GM21825 (cell line): ENCODE measurements around the gene MPPED1.

ENCODE experiments used
- ATAC-seq: cut with Tn5 transposase; IDR thresholded peaks from one replicate; pipeline ENCODE4 v1.9.1; 2021; ENCODE audit warnings: mild to moderate bottlenecking, moderate library complexity; ENCODE audit not compliant: unreplicated experiment

The MPPED1 gene, protein sequence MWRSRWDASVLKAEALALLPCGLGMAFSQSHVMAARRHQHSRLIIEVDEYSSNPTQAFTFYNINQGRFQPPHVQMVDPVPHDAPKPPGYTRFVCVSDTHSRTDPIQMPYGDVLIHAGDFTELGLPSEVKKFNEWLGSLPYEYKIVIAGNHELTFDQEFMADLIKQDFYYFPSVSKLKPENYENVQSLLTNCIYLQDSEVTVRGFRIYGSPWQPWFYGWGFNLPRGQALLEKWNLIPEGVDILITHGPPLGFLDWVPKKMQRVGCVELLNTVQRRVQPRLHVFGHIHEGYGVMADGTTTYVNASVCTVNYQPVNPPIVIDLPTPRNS

GRCh38 chr22:43411869-43412807, at the start of gene MPPED1:
MPPED1 (plus strand) TSS chr22:43412014; CDS start chr22:43424986, 12,972 bp downstream.
- ATAC-seq: no peak

GRCh38 chr22:43363315-43364168, 48.3 kb upstream of the MPPED1 start:
- no peak for ATAC-seq

- no peak for ATAC-seq
Measured at GRCh38 chr22:43364169-43364435, 47.7 kb upstream of the MPPED1 start.

DNA sequence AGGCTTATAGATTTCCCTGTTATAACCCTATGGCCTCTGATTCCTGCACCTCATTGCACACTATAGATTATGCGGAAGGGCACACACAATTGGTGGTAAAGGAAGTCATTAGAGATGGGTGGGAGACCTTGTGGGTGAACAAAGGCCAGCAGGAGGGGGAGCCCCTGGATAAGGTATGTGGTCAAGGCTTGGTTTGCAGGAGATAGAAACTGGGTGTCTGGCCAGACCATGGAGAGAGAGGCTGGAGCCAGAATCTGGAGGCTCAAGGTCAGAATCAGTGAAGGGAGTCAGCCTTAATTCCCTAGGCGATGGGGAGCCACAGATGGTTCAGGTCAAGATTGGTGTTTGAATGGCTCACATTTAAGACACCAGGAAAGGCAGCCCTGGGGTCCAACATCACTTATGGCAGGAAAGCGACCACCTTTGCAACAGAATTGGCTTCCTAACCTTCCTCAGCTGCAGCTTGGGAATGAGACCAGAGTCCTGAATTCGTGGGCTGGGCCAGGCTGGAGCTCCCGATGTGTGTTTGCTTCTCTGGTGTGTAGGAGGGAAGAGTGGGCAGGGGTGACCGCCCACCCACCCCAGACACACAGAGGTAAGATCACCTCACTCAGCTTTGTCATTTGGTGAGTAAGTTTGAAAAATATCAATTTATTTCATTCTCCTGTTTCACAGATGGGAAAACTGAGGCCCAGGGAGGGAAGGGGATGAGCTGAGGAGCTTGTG, 45.9 kb upstream of the MPPED1 start:
- ATAC-seq: no peak

- no peak for ATAC-seq
Measured at GRCh38 chr22:43370036-43370435, 41.8 kb upstream of the MPPED1 start.

DNA sequence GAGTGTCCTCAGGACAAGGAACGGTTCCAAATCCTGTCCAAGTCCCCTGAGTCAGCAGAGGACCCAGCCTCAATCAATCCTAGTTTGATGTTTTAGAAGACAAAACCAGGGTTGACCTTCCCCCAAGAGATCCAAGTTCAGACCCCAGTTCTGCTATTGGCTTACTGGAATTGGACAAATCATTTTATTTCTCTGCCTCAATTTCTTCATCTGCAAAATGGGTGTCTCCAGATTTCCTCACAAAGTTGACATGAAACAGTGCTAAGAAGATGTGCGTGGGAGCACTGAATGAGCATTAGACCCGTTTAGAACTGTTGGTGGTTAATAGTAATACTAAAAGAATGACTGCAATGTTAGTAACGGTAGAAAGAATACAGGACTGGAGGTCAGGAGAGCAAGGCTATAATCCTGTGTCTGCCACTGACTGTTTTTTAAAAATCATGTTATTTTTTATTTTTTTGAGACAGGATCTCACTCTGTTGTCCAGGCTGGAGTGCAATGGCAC, 35.8 kb upstream of the MPPED1 start:
- ATAC-seq: no peak

DNA sequence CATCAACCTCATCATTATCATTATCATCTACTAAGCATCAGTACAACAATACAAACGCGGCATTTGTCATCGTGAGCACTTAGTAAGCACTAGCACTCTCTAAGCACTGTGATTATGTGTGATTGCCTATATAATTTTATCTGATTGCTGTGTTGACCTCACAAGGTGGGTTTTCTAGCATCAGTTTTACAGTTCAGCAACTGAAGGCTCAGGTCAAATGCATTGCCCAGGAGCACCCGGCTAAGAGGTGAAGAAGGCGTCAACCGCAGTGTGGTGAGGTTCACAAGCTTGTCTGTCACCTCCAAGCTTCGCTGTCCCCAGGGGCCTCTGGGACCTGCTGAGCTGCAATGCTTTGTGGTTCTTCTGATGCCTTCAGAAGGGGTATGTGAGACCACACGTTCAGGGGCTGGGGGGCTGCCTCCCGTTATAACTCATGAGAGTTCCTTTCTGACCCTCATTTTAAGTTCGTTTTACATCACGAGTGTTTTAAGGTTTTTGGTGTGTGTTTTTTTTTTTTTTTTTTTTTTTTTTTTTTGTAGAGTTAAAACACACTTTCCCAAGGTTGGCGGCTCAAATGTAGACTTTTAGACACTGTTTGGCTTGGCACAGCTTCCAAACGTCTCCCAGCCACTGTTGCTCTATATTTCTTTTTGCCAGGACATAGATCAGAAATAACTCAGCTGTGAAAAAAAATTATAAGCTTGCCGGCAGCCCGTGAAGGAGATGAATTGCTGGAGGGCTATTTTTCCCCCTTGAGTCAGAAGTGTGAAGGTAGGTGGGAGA, 34.9 kb upstream of the MPPED1 start:
- no peak for ATAC-seq

DNA sequence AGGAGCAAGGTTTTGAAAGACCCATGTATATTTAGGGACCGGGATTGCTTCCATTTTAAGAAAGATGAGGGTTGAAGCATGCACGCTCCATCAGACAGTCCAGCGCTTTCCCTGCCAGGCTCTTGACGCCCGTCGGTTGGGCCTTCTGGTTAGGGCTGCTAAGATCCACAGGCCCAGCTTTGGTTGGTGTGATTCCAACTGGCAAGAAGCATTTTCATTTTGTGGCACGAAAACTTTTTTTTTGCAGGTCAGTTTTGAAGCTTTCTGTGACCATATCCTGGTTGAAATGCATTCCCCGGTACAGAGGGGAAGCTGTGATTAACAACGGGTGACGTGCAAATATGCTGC, 34.3 kb upstream of the MPPED1 start:
- no peak for ATAC-seq

GRCh38 chr22:43377896-43378704, 33.7 kb upstream of the MPPED1 start:
- ATAC-seq: no peak

DNA sequence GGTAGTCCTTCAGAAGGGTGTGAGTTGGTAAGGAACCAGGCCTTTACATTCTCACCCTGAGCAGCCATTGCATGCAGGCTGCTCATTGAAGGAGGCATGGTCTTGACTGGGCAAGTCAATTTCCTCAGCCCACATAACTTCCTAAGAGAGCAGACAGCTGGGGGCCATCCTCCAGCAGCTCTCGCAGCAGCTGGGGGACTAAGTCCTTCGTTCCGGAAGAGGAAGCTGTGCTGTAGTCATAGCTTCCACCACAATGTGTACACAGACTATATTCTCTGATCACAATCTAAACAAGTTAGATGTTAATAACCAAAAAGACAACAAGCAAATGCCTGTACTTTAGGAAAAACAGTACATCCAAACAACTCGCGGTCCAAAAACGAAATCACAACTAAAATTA, 30.1 kb upstream of the MPPED1 start:
- no peak for ATAC-seq

DNA sequence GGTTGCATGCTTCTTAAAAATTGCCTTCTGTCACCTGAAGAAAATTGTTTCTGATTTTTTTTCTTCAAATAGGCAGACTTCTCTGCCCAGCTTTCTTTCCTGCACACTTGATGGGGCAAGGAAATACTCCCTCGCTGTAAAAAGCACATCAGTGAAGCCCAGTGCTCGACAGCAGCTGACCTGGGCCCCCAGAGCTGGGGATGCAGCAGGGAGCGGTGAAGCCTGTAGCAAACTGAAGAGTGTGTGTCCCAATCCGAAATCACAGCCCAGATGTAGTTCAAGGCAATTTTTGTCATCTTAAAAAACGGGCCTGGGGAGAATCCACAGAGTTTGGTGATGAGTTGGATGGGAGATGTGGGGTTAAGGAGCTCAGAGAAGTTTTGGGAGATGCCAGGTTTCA, 27.0 kb upstream of the MPPED1 start:
- no peak for ATAC-seq

DNA sequence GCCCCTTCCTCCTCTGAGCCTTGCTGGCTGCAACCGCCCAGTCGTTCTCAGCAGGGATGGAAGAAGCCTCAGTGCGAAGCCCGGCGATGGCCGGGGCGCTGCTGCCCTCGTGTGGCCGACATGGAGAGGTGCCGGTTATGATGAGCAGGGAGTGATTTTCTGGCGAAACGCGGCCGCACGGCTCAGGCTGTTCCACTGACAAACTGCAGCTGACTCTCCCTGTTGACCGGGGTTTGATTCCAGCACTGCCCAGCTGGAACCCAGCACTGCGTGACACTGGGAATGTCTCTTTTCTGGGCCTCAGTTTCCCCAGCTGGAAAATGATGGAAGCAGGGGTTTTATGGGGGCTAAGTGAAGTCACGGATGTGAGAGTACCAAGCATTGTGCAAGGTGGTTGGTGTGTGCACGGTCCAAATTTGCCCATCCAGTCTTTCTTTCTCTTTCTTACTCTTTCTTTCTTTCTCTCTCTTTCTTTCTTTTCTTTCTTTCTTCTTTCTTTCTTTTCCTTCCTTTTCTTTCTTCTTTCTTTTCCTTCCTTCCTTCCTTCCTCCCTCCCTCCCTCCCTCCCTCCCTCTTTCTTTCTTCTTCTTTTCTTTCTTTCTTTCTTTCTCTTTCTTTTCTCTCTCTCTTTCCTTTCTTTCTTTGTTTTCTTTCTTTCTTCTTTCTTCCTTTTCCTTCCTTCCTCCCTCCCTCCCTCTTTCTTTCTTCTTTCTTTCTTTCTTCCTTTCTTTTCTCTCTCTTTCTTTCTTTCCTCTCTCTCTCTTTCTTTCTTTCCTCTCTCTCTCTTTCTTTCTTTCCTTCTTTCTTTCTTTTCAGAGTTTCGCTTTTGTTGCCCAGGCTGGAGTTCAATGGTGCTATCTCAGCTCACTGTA, 25.8 kb upstream of the MPPED1 start:
- no peak for ATAC-seq

DNA sequence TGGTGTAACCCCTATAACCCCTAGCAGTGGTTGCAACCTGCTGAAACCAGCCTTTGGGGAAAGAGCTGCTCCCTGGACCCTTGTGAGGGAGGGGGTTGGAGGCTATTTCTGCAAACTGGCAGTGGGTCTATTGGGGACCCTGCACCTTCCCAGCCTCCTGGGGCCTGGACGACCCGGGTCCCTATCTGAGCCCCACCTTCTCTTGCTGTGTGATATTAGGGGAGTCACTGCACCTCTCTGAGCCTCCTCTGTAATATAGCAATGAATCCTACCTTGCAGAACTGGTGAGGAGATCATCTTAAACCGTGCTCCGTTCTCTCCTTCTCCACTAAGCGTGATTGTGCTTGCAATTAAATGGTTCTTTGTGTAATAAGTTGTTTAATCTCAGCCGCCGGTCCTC, 24.0 kb upstream of the MPPED1 start:
- ATAC-seq: no peak

GRCh38 chr22:43388420-43388851, 23.4 kb upstream of the MPPED1 start:
- ATAC-seq: no peak

DNA sequence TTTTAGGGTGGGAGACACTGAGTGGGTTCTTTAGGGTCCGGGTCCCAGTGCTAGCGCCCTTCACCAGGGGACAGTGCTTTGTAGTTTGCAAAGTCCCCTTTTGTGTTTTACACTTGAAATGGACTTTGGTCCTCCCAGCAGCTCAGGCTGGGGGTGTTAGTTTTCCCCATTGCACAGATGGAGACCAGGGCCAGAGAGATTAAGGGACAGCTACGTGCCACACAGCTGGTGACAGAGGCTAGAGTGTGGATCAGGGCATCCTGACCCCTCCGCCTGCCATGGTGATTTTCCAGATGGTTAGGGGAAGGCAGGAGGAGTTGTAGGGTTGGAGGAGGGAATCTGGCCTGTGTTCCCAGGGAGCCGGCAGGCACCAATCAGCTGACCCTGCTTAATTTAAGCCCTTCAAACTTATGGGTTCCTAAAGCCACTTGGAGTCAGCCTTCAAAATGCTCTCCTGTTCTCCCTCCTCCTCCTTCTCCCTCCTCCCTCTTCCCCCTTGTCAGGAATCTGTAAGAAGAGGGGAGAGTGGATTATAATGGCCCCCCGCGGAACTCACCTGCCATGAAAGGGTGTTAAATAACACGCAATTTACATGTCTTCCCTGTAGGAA, 22.5 kb upstream of the MPPED1 start:
- no peak for ATAC-seq

- ATAC-seq: no peak
Measured at GRCh38 chr22:43390166-43390565, 21.6 kb upstream of the MPPED1 start.

DNA sequence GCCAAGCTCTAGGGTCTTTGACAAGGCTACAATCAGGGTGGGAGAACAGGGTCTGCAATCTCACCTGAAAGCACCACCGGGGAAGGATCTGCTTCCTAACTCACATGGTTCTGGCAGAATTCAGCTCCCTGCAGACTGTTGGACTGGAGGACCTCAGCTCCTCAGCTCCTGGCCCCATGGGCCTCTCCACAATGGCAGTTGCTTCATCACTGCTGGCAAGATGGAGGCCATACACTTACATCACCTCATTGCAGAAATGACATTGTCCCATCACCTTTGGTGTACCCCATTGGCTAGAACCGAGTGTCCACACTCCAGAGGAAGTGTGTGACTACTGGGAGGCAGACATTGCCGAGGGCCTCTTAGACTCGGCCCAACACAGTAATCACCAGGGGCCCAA, 20.9 kb upstream of the MPPED1 start:
- ATAC-seq: no peak

GRCh38 chr22:43391306-43391705, 20.5 kb upstream of the MPPED1 start:
- ATAC-seq: no peak
